Stimulated activated CD4-positive, alpha-beta T cell treated with anti-CD3 and anti-CD28 coated beads, Interleukin-4, amount 100 ng/mL, for 4 hours (primary cell): ENCODE measurements around the gene OR7E24.
"Not testable (repeated sequence)": the region's sequence is repeated elsewhere in the genome, so short reads cannot be mapped to it uniquely, and the experiment has no call there.

Experiments used
- DNase-seq, 2 experiments: peaks; one replicate each; pipeline ENCODE4 v3.0.0-alpha.2; 2020

OR7E24 gene

GRCh38 chr19:9250630-9251029, at the start of gene OR7E24:
TSS of gene OR7E24 (plus strand) at chr19:9250930. CDS start at chr19:9251044, 114 bp downstream.
- DNase-seq, result no peak

GRCh38 chr19:9205501-9206113, 45.1 kb upstream of the OR7E24 start:
- peak; percentile 58 to 59 for DNase-seq

GRCh38 chr19:9219489-9219888, 31.2 kb upstream of the OR7E24 start, which contains the start of gene OR7D4:
TSS of gene OR7D4 (minus strand) at chr19:9219589. CDS start at chr19:9214837, 4,752 bp downstream.
- DNase-seq, result no peak

GRCh38 chr19:9251236-9251635, 506 bp downstream of the OR7E24 start:
- no peak for DNase-seq

- not testable (repeated sequence) for DNase-seq
Measured at GRCh38 chr19:9283485-9283884, 32.8 kb downstream of the OR7E24 start.

GRCh38 chr19:9289231-9289884, 38.6 kb downstream of the OR7E24 start:
- DNase-seq, result no peak

- no peak for DNase-seq
Measured at GRCh38 chr19:9295411-9295849, 44.7 kb downstream of the OR7E24 start.

- DNase-seq, result no peak
Measured at GRCh38 chr19:9296336-9296735, 45.6 kb downstream of the OR7E24 start.
